ENCODE results near the gene SOX5.
"Not testable (repeated sequence)": the region's sequence is repeated elsewhere in the genome, so short reads cannot be mapped to it uniquely, and the experiment has no call there.

The SOX5 gene

GRCh38 chr12:23830210-23830609 is 119.3 kb downstream of the SOX5 start:
- FAIRE-seq, result no peak

- FAIRE-seq, result peak; percentile 93
Observed at GRCh38 chr12:23827353-23827752, 122.1 kb downstream of the SOX5 start.

GRCh38 chr12:23825124-23825523 is 124.3 kb downstream of the SOX5 start:
- FAIRE-seq, result not testable (repeated sequence)

- no peak for FAIRE-seq
Observed at GRCh38 chr12:23824358-23824757, 125.1 kb downstream of the SOX5 start.

GRCh38 chr12:23822883-23823282 is 126.6 kb downstream of the SOX5 start:
- FAIRE-seq, result not testable (repeated sequence)

- no peak for FAIRE-seq
Observed at GRCh38 chr12:23817345-23817744, 132.1 kb downstream of the SOX5 start.

GRCh38 chr12:23816394-23816851 is 133.0 kb downstream of the SOX5 start:
- no peak for FAIRE-seq

- FAIRE-seq, result no peak
Observed at GRCh38 chr12:23815810-23816209, 133.7 kb downstream of the SOX5 start.

- peak; percentile 41 for FAIRE-seq
Observed at GRCh38 chr12:23813206-23813605, 136.3 kb downstream of the SOX5 start.

GRCh38 chr12:23810329-23810902 is 139.1 kb downstream of the SOX5 start:
- FAIRE-seq, result peak; percentile 92

GRCh38 chr12:23803540-23803939 is 145.9 kb downstream of the SOX5 start:
- FAIRE-seq, result peak; percentile 94

GRCh38 chr12:23795494-23795893 is 154.0 kb downstream of the SOX5 start:
- peak; percentile 100 for FAIRE-seq

GRCh38 chr12:23781118-23781517 is 168.4 kb downstream of the SOX5 start:
- no peak for FAIRE-seq

- no peak for FAIRE-seq
Observed at GRCh38 chr12:23775208-23775607, 174.3 kb downstream of the SOX5 start.

GRCh38 chr12:23771240-23771949 is 178.1 kb downstream of the SOX5 start:
- FAIRE-seq, result peak; percentile 30

GRCh38 chr12:23770202-23770938 is 179.1 kb downstream of the SOX5 start:
- FAIRE-seq, result peak; percentile 33

- FAIRE-seq, result no peak
Observed at GRCh38 chr12:23767834-23768233, 181.6 kb downstream of the SOX5 start.

GRCh38 chr12:23763724-23764123 is 185.7 kb downstream of the SOX5 start:
- FAIRE-seq, result no peak

- FAIRE-seq, result no peak
Observed at GRCh38 chr12:23760495-23760894, 189.0 kb downstream of the SOX5 start.

GRCh38 chr12:23758608-23759007 is 190.9 kb downstream of the SOX5 start:
- no peak for FAIRE-seq

- FAIRE-seq, result no peak
Observed at GRCh38 chr12:23757541-23757962, 191.9 kb downstream of the SOX5 start.

GRCh38 chr12:23756416-23756815 is 193.1 kb downstream of the SOX5 start:
- no peak for FAIRE-seq

- no peak for FAIRE-seq
Observed at GRCh38 chr12:23753628-23754365, 195.7 kb downstream of the SOX5 start.
